Amniotic stem cell (primary cell): ENCODE measurements around the gene KLK8.

Source experiments
- DNase-seq: peaks from one replicate; lab custom pipeline; 2025; lab: John Stamatoyannopoulos, UW

KLK8 gene, protein sequence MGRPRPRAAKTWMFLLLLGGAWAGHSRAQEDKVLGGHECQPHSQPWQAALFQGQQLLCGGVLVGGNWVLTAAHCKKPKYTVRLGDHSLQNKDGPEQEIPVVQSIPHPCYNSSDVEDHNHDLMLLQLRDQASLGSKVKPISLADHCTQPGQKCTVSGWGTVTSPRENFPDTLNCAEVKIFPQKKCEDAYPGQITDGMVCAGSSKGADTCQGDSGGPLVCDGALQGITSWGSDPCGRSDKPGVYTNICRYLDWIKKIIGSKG

DNA sequence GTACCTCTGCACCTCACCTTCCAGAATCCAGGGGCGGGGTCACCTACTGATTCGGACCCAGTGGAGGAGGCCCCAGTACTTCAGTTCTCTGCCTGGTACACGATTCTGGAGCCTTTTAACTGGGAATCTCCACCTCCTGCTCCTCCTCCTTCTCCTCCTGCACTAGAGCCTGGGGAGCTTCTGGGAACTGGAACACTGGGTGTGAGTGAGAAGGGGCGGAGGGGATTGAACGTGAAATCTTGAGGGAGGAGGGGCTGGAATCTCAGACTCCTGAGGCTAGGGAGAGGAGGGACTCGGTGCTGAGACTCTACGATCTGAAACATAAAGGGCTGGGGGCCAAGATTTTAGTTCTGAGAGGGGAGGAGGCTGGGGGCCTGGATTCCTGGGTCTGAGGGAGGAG is at the start of gene KLK8:
TSS of gene KLK8 (minus strand) at position 90 of the 400 bp plus-strand sequence. CDS start 437 bp downstream, outside the sequence.
- no peak for DNase-seq

DNA sequence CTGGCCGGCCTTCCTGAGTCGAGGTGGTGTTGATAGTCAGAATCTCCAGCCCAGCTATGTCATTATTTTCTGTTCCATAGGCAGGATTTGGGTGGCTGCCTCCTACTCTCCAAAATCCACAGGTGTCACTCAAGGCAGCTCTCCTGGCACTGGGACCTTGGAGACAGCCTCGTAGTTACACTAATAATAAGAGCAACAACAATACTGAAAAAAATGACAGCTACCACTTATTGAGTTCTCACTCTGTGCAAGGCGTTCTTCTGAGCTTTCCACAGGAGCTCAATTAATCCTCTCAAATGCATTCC is 45.6 kb upstream of the KLK8 start:
- DNase-seq: no peak

DNA sequence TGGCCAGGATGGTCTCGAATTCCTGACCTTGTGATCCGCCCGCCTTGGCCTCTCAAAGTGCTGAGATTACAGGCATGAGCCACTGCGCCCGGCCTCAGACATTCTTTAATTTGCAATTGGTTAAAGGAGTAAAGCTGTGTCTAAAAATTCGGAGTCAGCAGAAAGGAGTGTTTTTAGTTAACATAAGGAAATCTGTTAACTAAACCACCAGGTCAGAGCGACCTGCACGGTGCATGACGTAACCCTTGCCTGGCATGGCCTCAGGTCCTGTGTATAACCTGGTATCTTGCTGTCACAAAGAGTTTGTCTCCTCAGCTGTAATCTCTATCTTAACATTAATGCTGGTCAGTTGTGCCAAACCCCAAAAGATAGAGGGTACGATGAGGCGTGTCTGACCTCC is 42.9 kb upstream of the KLK8 start:
- no peak for DNase-seq

DNA sequence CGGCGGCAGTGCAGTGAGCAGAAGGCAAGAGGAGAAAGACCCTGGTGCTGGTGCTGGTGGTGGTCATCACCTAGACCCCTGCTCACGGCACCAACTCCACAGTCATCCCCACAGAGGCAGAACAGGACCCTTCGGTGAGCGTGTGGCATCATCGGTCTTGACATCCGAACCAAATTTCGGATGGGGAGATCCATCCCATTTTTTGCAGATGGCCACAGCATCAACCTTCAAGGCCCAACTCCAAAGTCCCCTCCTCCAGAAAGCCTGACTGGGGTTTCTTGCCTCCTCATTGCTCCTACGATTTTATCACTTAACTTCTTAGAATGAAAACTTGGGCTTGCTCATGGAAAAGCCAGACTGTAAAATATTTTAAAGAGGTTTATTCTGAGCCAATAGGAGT is 42.1 kb upstream of the KLK8 start:
- DNase-seq: no peak

DNA sequence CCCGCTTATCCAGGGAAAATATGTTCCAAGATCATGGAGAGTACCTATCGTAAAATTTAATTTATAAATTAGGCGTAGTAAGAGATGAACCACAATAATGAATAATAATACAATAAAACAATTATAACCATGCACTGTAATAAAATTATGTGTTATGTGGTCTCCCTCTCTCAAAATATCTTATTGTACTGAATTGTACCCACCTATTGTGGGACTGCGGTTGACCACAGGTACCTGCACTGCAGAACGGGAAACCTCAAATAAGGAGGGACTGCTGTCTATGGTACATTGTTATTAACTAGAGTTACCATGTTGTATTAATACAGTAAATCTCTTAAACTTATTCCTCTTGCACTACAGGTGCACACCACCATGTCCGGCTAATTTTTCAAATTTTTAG is 38.7 kb upstream of the KLK8 start:
- no peak for DNase-seq

DNA sequence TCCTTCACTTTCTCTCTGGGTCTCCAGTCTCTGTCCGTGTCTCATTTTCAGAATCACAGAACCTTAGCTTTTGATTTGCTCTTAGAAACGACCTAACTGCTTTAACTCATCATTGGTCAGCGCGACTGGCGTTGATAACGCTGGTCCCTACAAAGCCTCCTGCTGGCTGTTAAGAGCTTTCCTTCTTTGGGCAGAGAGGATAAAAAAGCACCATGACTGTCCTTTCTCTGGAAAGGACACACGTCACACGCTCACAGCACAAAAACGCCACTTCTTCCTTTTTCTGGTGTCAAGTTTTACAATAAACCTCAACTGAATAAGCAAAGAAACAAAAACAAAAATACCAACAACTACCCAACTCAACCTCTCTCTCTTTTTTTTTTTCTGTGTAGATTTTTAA is 35.1 kb upstream of the KLK8 start:
- no peak for DNase-seq

DNA sequence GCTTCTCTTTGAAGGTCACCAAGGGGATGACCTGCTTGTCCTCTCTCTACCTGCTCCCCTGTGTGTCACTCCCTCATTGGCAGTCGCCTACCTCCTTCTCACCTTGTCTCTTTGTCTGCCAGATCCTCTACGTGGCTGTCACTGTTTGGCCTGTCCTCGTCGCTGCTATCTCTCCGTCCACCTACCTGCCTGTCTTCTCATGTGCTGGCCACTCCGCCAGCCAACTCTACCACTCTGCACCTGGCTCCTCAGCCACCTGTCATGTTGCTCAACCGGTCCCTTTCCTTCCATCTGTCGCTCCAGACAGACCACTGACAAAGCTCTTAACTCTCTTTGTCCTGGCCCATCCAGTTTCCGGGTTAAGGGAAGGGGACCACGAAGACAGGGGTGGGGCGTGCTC is 33.3 kb upstream of the KLK8 start, which contains the start of gene KLK12:
TSS of gene KLK12 (minus strand) at position 299 of the 400 bp plus-strand sequence. CDS start 381 bp downstream, outside the sequence.
- DNase-seq: no peak

DNA sequence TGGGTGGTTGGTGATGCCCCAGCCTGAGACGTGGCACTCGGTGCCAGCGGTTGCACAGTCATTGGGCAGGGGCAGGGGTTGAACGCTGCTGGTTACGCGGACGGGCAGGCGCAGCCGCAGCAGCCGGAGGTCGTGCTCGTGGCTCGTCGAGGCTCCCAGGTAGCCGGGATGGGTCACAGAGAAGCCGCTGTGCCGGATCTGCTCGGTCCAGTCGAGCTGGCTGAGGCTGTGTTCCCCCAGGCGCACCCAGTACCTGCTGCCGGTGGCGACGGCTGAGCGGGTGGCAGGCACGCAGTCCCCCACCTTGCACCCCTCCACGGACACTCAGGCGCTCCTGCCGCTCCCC is 30.4 kb upstream of the KLK8 start:
- DNase-seq: no peak

DNA sequence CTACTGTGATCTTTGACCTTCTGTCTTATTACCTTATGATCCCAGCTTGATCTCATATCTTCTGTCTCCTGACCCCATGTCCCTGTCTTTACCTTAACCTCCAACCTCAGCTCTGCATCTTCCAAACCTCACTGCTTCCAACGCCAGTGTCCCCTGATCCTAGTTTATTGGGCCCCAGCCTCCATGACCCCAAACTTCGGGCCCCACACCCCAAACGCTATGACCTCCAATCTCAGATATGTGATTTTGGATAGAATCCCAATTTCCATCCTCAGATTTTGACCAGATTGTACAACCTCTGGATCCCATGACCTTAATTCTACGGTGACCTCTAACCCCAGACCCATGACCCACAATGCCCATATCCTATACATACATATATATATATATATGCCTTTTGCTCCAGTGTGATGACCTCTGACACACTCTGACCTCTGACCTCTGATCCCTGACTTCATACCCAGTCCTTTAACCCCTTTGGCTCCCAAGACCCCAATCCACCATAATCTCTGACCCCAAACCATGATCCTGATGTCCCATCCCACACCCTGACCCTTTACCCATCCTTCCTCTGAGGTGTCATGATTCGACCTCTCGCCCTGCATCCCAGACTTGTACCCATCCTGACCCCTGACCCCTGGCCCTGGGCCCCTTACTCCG is 29.9 kb upstream of the KLK8 start:
- no peak for DNase-seq

DNA sequence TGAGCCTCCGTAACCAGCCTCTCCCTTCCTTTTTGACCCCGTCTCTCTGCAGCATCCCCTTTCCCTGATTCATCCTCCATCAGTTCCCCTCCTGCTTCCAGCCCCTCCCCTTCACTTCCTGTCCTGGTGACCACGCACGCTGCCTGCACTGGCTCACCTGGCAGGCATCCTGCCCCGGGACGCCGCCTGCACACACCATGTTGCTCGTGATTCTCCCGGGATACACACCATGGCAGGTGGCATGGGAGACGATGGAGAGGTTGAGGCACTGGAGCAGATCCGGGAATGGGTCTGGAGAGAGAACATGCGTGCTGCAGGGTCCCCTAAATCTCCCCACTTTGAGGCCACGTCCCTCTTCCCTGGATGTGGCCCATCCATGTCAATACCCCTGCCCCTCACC is 29.2 kb upstream of the KLK8 start:
- DNase-seq: no peak

DNA sequence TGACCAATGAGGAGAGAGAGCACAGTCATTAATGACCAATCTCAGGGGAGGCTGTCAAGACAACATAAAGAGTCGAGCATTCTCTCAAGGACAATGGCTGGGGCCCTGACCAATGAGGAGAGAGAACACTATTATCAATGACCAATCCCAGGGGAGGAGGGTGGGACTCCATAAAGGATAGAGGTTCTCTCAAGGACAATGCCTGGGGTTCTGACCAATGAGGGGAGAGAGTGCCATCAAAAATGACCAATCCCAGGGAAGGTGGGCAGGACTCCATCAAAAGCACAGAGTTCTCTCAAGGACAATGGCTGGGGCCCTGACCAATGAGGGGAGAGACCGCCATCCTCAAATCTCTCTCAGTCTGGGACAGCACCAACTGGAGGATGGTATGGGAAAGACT is 28.3 kb upstream of the KLK8 start:
- no peak for DNase-seq

DNA sequence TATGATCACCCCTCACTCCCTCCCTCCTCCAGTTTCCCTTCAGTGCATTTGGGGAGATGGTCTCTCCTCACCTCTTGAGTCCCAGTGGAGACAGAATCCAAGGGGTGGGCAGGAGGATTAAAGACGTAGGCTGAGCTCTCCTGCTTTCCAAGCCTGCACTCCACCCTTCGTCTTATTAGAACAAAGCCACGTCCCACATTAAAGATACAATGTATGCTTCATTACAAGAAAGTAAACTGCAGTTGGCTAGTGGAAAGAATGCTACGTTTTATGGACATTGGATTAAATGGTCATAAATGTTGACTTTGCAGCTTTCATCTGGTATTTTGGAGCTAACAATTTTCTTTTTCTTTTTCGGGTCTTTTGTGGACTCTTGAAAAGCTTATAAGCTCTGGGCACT is 26.5 kb upstream of the KLK8 start:
- DNase-seq: no peak

DNA sequence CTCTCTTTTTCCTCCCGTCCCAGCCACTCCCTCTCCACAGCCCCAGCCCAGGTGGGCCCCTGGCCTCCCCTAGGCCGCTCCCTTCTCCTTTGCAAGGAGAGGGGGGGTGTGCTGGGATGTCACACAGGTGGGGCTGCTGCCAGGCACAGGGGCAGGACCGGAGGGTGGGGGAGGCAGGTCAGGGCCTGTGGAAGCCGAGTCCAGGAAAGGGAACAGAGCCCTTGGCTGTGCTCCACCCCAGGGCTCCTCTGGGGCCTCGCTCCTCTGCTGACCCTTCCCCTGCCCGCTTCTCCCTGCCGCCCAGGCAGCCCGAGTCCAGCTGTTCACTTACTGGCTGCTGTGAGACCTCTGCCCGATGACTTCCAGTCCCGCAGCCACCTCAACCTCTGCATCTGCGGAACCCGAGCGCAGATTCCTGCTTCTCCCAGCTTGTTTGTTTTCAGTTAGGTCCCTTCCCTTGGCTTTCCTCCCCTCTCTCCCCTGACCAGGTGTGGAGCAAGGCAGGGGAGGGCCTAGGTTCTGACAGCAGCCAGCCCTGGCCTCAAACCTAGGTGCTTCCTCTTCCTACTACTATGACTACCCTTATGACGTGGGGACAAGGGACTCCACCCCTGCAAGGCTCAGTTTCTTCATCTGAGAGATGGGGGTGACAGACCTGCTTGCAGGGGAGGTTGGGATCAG is 25.9 kb upstream of the KLK8 start:
- no peak for DNase-seq

DNA sequence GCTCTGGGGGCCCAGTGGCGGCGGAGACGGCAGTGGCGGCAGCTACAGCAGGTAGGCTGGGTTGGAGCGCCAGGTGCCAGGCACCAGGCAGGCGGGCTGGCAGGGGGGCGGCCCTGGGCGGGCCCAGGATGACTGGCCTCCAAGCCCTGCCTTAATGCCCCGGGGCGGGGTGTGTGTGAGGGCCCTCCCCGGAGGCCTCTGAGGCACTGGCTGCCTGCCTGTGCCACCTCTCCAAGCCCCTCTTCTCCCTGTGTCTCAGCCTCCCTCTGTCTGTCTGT is 25.1 kb upstream of the KLK8 start, which contains the start of gene KLK11:
TSS of gene KLK11 (minus strand) at position 63 of the 278 bp plus-strand sequence. CDS start 985 bp downstream, outside the sequence.
- no peak for DNase-seq

DNA sequence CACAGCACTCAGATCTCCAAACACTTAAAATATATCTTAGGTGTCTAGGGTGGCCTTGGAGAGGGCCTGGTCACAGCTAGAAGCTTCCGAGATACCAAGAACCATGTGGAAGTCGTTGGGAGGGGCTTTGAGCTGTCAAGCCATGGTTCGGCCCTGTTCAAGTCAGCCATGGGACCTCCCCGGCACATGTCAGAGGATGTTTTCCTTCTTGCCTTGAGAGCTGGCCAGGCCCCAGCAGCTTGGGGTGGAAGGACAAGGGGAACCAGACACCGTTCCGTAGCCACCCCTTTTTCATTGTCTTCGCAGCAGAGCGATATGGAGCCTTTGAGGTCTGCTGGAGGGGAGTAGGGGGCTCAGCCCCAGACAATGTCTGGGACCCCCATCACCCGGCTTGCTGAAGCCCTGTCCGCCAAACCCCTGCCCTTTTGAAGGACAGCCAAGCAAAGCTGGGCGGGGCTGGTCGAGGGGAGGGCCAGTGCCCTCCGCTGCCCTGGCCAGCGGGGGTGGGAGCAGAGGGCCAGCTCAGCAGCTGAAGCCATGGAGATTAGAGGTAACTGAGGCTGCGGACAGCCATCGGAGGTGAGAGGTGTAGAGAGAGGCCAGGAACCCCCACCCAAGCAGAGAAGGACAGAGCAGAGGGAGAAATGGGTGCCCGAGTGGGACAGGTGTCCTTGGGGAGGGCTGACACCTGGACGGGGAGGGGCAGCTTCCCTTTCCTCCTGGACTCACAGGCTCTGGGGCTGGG is 24.6 kb upstream of the KLK8 start:
- no peak for DNase-seq

DNA sequence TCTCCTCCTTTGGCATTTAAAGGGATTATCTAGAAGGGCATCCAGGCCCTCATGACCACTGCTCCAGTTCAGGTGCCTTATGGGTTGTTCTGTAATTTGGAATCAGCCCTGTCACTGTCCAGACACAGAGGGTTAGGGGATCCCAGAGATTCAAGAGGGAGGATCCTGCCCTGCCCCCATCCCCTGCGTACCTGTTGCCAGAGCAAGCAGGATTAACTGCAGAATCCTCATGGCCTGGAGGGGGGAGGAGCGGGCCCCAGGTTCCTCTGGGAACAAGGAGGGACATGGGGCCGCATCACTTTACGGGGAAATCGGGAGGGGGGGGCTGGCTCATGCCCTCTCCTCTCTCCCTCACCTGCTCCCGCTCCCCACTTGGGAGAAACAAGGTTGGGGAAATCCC is 24.0 kb upstream of the KLK8 start:
- DNase-seq: no peak

DNA sequence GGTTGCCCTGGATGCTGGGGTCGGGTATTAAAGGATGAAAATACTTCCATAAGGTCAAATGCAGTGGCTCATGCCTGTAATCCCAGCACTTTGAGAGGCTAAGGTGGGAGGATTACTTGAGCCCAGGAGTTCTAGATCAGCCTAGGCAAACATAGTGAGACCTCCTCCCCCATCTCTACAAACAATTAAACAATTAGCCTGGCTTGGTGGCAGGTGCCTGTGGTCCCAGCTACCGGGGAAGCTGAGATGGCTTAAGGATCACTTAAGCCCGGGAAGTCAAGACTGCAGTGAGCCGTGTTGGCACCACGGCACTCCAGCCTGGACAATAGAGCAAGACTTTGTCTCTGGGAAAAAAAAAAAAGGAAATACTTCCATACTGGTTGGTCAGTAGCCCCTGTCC is 23.5 kb upstream of the KLK8 start:
- DNase-seq: no peak

DNA sequence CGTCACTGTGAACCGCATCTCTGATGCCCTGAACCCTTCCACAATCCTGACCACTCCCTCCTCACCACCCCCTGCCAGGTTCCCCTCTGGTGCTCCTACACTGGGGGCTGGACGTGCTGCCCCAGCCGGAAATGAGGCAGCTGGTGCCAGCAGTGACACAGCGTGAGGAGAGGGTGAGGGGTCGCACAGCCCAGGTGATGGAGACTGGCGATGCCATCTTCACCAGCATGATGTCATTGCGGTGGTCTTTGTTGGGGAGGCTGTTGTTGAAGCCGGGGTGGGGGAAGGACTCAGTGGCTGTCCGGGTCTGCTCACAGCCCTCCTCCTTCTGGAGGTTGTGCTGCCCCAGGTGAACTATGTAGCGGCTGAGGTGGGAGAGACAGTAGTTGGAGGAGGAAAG is 22.5 kb upstream of the KLK8 start:
- no peak for DNase-seq

DNA sequence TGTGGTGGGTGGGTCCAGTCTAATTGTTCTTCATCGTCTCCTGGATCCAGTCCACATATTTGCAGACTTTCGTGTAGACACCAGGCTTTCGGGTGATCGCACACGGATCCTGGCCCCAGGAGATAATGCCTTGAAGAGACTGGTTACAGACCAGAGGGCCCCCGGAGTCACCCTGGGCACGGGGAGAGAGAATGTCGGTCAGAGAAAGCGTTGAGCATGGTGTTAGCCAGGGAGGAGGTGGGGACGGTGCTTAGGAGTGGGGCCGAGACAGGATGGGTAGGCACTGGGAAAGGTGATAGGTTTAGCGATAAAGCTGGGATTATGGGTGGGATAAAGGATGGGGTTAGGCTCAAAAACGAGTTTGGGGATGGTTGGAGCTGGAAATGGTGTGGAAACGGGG is 21.1 kb upstream of the KLK8 start:
- DNase-seq: no peak

DNA sequence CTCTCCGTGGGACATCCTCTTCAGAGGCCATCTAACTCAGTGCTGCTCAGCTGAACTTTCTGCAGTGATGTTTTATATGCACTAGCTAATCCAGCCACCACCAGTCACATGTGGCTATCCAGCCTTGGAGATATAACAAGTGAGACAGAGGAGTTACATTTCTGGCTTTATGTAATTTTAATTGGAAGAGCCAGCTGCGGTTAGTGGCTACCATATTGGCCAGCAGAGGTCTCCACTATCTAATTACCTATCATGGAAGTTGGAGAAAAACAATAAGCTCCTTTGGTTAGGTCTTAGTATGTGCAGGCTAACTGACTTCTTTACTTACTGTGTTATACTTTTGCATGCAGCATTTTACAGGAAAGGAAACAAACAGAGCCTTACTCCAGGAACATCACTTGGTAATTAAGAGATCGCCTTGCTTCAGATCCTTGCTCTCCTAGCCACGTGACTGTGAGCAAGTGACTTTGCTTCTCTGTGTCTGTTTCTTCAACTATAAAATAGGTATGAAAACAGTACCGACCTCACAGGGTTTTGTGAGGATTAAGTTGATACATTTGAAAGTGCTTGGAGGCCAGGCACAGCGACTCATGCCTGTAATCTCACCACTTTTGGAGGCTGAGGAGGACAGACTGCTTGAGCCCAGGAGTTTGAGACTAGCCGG is 19.7 kb upstream of the KLK8 start:
- no peak for DNase-seq

DNA sequence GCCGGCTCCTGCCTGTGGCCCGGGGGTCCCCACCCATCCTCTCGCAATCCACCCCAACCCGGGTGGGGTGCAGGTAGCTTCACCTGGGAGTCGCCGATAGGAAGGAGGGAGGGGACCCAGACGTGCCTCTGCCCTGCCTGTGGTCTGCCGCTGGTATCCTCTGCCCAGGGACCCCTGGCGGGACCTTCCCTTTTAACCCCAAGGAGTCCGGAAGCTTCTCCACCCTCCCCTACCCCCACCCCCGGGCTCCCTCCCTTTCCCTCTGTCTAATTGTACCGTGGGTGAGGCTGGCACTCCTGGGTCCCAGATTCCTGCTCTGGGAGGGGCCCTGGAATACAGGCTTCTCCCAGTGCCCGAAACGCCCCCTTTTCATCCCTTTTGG is 18.1 kb upstream of the KLK8 start, which contains the start of gene KLK10:
TSS of gene KLK10 (minus strand) at position 166 of the 382 bp plus-strand sequence. CDS start 579 bp downstream, outside the sequence.
- DNase-seq: no peak
